Measurements from ENCODE around the gene CREB3. TPM values are rescaled to one million over a fixed set of nuclear protein-coding genes. Genes with fewer than 3 reads are reported as not detected.

The CREB3 gene
- total and polyA plus RNA-seq, 2 experiments from 2014 or later = 20.3 to 32.4 TPM

GRCh38 chr9:35769763-35770162 lies 37.3 kb downstream of the CREB3 start:
- no peaks in the 10 kb centered on the region for H3K36me3 Mint-ChIP-seq (ENCODE audit: low read depth)
- no peak for DNase-seq (ENCODE audit: low spot score)
- H3K4me1 Mint-ChIP-seq = peaks cover 1% of the 10 kb centered on the region
- H3K4me3 ChIP-seq = no peak overlapping the region
- TF ChIP-seq, protein P1, sequence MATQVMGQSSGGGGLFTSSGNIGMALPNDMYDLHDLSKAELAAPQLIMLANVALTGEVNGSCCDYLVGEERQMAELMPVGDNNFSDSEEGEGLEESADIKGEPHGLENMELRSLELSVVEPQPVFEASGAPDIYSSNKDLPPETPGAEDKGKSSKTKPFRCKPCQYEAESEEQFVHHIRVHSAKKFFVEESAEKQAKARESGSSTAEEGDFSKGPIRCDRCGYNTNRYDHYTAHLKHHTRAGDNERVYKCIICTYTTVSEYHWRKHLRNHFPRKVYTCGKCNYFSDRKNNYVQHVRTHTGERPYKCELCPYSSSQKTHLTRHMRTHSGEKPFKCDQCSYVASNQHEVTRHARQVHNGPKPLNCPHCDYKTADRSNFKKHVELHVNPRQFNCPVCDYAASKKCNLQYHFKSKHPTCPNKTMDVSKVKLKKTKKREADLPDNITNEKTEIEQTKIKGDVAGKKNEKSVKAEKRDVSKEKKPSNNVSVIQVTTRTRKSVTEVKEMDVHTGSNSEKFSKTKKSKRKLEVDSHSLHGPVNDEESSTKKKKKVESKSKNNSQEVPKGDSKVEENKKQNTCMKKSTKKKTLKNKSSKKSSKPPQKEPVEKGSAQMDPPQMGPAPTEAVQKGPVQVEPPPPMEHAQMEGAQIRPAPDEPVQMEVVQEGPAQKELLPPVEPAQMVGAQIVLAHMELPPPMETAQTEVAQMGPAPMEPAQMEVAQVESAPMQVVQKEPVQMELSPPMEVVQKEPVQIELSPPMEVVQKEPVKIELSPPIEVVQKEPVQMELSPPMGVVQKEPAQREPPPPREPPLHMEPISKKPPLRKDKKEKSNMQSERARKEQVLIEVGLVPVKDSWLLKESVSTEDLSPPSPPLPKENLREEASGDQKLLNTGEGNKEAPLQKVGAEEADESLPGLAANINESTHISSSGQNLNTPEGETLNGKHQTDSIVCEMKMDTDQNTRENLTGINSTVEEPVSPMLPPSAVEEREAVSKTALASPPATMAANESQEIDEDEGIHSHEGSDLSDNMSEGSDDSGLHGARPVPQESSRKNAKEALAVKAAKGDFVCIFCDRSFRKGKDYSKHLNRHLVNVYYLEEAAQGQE (IDR thresholded peaks at IDR 0.05; ENCODE audit: unreplicated experiment) = no peak
- TF ChIP-seq ZNF331 (CRISPR knock-in tag; IDR thresholded peaks at IDR 0.05; ENCODE audit: low read depth) (no peak), STAT1 (IDR thresholded peaks at IDR 0.05; ENCODE audit: unreplicated experiment) (no peak), POLR2AphosphoS5 (IDR thresholded peaks at IDR 0.05; ENCODE audit: low read depth) (no peak), EZH2 (IDR thresholded peaks at IDR 0.05; ENCODE audit: low read depth, unreplicated experiment) (no peak), NANOG (IDR thresholded peaks at IDR 0.05; ENCODE audit: borderline replicate concordance) (no peak), ZNF114 (CRISPR knock-in tag; IDR thresholded peaks at IDR 0.05) (no peak), CREB1 (CRISPR knock-in tag; IDR thresholded peaks at IDR 0.05; ENCODE audit: low read depth) (no peak), JUNB (IDR thresholded peaks at IDR 0.05; ENCODE audit: unreplicated experiment) (no peak)
- TF ChIP-seq, protein P2, sequence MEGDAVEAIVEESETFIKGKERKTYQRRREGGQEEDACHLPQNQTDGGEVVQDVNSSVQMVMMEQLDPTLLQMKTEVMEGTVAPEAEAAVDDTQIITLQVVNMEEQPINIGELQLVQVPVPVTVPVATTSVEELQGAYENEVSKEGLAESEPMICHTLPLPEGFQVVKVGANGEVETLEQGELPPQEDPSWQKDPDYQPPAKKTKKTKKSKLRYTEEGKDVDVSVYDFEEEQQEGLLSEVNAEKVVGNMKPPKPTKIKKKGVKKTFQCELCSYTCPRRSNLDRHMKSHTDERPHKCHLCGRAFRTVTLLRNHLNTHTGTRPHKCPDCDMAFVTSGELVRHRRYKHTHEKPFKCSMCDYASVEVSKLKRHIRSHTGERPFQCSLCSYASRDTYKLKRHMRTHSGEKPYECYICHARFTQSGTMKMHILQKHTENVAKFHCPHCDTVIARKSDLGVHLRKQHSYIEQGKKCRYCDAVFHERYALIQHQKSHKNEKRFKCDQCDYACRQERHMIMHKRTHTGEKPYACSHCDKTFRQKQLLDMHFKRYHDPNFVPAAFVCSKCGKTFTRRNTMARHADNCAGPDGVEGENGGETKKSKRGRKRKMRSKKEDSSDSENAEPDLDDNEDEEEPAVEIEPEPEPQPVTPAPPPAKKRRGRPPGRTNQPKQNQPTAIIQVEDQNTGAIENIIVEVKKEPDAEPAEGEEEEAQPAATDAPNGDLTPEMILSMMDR (conservative IDR thresholded peaks at IDR 0.05; ENCODE audit: low read depth in 2 of 2) = no peak
- TF ChIP-seq, protein P3, sequence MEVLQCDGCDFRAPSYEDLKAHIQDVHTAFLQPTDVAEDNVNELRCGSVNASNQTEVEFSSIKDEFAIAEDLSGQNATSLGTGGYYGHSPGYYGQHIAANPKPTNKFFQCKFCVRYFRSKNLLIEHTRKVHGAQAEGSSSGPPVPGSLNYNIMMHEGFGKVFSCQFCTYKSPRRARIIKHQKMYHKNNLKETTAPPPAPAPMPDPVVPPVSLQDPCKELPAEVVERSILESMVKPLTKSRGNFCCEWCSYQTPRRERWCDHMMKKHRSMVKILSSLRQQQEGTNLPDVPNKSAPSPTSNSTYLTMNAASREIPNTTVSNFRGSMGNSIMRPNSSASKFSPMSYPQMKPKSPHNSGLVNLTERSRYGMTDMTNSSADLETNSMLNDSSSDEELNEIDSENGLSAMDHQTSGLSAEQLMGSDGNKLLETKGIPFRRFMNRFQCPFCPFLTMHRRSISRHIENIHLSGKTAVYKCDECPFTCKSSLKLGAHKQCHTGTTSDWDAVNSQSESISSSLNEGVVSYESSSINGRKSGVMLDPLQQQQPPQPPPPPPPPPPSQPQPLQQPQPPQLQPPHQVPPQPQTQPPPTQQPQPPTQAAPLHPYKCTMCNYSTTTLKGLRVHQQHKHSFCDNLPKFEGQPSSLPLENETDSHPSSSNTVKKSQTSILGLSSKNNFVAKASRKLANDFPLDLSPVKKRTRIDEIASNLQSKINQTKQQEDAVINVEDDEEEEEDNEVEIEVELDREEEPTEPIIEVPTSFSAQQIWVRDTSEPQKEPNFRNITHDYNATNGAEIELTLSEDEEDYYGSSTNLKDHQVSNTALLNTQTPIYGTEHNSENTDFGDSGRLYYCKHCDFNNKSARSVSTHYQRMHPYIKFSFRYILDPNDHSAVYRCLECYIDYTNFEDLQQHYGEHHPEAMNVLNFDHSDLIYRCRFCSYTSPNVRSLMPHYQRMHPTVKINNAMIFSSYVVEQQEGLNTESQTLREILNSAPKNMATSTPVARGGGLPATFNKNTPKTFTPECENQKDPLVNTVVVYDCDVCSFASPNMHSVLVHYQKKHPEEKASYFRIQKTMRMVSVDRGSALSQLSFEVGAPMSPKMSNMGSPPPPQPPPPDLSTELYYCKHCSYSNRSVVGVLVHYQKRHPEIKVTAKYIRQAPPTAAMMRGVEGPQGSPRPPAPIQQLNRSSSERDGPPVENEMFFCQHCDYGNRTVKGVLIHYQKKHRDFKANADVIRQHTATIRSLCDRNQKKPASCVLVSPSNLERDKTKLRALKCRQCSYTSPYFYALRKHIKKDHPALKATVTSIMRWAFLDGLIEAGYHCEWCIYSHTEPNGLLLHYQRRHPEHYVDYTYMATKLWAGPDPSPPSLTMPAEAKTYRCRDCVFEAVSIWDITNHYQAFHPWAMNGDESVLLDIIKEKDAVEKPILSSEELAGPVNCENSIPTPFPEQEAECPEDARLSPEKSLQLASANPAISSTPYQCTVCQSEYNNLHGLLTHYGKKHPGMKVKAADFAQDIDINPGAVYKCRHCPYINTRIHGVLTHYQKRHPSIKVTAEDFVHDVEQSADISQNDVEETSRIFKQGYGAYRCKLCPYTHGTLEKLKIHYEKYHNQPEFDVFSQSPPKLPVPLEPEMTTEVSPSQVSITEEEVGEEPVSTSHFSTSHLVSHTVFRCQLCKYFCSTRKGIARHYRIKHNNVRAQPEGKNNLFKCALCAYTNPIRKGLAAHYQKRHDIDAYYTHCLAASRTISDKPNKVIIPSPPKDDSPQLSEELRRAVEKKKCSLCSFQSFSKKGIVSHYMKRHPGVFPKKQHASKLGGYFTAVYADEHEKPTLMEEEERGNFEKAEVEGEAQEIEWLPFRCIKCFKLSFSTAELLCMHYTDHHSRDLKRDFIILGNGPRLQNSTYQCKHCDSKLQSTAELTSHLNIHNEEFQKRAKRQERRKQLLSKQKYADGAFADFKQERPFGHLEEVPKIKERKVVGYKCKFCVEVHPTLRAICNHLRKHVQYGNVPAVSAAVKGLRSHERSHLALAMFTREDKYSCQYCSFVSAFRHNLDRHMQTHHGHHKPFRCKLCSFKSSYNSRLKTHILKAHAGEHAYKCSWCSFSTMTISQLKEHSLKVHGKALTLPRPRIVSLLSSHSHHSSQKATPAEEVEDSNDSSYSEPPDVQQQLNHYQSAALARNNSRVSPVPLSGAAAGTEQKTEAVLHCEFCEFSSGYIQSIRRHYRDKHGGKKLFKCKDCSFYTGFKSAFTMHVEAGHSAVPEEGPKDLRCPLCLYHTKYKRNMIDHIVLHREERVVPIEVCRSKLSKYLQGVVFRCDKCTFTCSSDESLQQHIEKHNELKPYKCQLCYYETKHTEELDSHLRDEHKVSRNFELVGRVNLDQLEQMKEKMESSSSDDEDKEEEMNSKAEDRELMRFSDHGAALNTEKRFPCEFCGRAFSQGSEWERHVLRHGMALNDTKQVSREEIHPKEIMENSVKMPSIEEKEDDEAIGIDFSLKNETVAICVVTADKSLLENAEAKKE (CRISPR knock-in tag; IDR thresholded peaks at IDR 0.05) = no peak
- TF ChIP-seq, protein P4, sequence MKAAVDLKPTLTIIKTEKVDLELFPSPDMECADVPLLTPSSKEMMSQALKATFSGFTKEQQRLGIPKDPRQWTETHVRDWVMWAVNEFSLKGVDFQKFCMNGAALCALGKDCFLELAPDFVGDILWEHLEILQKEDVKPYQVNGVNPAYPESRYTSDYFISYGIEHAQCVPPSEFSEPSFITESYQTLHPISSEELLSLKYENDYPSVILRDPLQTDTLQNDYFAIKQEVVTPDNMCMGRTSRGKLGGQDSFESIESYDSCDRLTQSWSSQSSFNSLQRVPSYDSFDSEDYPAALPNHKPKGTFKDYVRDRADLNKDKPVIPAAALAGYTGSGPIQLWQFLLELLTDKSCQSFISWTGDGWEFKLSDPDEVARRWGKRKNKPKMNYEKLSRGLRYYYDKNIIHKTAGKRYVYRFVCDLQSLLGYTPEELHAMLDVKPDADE (IDR thresholded peaks at IDR 0.05) = no peak
- no peaks in the 10 kb centered on the region for H3K9me3 Mint-ChIP-seq
- H2AFZ ChIP-seq = no peak overlapping the region
- no peaks in the 10 kb centered on the region for H3K27me3 ChIP-seq (ENCODE audit: insufficient read depth)
- H3K79me2 ChIP-seq (replicated peaks; ENCODE audit: insufficient read depth) = peaks cover 10% of the 10 kb centered on the region
- peaks cover 3% of the 10 kb centered on the region; the same call in 1 of the 2 replicates for H4K20me1 ChIP-seq (replicated peaks; ENCODE audit: insufficient read depth)
- no peak for ATAC-seq
- no peak overlapping the region for H3K27ac ChIP-seq (ENCODE audit: low read depth)
- no peak overlapping the region for H3K4me2 ChIP-seq
- H3K27me3 Mint-ChIP-seq (ENCODE audit: insufficient read depth, low read depth, poor library complexity) = no peaks in the 10 kb centered on the region
- H3F3A ChIP-seq (replicated peaks; ENCODE audit: low read depth) = 0 out of 2 replicates have a peak, but pooled peaks cover under 1% of the 10 kb centered on the region
- H3K4me3 Mint-ChIP-seq = no peak overlapping the region
- H3K4me1 ChIP-seq (ENCODE audit: insufficient read depth) = no peaks in the 10 kb centered on the region
- no peaks in the 10 kb centered on the region for H3K36me3 ChIP-seq (ENCODE audit: insufficient read depth)
- H3K9me2 ChIP-seq (ENCODE audit: insufficient read depth) = no peaks in the 10 kb centered on the region
- no peak overlapping the region for H3K27ac Mint-ChIP-seq
